Neural progenitor cell (in vitro differentiated cells): ENCODE results near the gene RTN4RL2.

Source experiments
- CTCF ChIP-seq: fragments of 200-600 bp; sonication (generic); IDR thresholded peaks from 2 replicates; pipeline ENCODE4 v1.5.1; 2017; ENCODE audit warnings: antibody characterized with exemption, mild to moderate bottlenecking
- EZH2phosphoT487 ChIP-seq: fragments of 200-600 bp; sonication (generic); IDR thresholded peaks from 2 replicates; pipeline ENCODE4 v1.6.1; 2017; ENCODE audit warnings: antibody characterized with exemption

- TF ChIP-seq CTCF (no peak), EZH2phosphoT487 (no peak)
Measured at GRCh38 chr11:57446055-57446454, 14.3 kb upstream of the RTN4RL2 start.
